ENCODE measurements around the gene CLCN5.
"Not testable (repeated sequence)": the region's sequence is repeated elsewhere in the genome, so short reads cannot be mapped to it uniquely, and the experiment has no call there.

The CLCN5 gene

DNA sequence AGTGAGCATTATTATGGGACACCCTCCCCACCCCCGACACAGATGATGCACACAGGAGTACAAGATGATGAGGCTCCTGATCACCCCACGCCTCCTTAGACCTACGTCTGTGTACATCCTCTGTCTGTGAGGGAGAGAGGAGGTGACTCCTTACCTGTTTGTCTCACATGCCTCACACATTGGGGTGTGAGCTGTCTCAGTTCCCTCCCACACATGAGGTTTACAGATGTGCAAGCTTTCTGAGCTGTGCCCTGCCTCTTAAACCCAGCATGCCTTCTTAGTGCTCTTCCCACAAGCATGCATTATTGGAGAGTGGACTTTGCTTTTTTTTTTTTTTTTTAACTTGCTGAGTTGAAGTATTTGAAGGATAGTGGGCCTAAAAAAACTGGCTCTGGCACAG, 76.7 kb downstream of the CLCN5 start:
- DNase-seq, result no peak

DNA sequence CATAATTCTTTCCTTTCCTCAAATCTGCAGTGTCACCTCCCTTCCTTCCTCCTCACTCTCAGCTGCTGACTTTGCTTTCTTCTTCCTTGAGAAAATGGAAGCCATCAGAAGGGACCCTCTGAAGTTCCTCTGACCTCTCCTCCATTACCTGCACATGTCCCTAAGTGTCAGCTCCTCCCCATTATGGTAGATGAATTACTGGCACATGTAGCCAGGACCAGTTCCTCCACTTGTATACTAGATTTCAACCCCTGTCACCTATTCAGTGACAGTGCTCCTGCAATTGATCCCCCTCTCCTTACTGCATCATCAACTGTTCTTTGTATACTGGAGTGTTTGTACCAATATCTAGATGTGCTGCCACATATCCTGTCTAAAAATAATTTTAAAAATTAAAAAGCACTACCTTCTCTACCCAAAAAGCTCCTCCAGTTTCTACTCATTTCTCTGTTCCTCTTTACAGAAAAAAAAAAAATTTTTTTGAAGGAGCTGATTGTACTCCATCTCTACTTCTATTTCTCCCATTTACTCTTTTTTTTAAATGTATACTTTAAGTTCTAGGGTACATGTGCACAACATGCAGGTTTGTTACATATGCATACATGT, 78.6 kb downstream of the CLCN5 start:
- DNase-seq, result no peak

DNA sequence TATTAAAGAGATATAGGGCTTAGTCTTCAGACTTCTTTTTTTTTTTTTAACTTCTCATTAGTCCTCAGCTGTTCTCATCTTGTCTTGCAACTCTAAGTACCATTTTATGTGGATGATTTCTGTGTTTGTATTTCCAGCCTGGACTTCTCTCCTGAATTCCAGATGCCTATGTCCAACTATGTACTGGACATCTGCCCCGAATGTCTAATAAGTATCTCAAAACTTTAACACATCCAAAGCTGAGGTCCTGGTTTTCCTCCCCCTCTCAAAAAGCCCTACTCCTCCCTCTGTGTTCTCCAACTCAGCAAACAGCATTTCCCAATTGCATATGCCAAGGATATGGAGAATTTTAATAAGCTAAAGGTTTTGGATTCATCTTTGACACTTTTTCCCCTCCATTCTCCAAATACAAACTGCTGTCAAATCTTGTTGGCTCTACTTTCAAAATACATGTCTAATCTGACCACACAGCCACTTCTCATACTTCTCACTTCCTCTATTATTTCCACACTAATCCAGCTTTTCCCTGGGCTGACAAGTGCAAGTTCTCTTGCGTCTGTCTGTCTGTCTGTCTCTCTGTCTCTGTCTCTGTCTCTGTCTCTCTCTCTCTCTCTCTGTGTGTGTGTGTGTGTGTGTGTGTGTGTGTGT, 79.8 kb downstream of the CLCN5 start:
- no peak for DNase-seq

DNA sequence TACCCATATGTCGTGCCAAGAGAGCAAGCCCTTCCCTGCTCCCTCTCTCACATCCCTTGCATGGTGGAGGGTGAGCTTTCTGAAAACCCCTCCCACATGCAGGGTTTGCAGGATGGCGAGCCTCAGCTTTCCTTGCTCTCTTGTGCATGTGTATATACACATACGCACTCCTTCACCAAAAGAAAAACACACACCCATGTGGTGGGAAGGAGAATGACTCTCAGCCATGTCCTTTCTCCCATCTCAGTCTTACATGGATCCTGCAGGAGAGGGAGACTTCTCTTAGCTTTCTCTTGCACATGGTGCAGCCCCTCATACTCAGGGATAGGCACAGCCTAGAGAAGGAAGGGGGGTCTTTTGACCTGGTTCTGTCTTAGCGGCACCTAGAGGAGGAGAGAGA, 81.1 kb downstream of the CLCN5 start:
- no peak for DNase-seq

DNA sequence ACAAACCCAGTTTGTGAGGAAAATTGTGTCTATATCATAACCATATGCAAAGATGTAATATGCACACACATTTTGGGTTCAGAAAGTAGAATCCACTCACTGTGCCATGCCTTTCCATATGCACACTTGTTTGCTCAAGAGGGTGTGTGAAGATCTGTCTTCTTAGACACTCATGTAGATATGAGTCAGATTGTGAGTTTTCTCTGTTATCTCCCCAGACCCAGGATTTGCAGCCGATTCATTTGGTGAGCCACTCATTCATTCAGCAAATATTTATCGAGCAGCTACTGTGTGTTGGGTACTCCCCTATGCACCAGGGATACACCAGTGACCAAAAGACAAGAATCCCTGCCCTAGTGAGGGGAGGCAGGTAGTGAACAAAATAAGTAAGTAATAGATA, 81.5 kb downstream of the CLCN5 start:
- no peak for DNase-seq

DNA sequence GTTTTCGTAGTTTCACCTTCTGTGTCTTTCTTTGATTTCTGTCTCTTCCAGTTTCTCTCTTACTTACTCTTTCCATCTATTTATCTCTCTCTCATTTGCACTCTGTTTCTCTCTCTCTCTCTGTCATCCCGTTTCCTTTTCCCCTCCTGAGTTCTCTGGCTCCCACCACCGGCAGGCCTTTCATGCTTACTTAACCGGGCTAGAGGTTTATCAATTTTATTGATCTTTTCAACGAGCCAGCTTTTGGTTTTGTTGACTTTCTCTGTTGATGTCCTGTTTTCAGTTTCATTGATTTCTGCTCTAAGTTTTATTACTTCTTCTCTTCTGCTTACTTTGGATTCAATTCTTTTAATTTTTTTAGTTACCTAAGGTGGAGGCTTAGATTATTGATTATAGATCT, 103.2 kb downstream of the CLCN5 start:
- DNase-seq, result not testable (repeated sequence)

DNA sequence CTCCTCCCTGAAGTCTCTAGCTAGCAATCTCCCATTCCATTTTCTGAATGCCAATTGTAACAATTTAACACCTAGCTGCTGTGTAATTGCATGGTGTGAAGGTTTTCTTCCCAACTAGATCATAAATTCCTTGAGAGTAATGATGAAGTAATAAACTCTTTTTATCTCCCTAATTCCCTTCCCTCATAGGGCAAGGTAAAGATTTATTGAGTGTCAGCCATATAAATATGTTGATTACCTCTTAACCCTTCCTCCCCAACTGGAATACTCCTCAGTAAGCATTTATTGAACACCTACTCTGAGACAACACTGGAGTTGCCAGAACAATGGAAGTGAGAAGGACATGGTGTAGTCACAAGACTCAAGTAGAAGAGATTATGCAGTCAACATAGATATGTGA, 112.7 kb downstream of the CLCN5 start:
- no peak for DNase-seq

DNA sequence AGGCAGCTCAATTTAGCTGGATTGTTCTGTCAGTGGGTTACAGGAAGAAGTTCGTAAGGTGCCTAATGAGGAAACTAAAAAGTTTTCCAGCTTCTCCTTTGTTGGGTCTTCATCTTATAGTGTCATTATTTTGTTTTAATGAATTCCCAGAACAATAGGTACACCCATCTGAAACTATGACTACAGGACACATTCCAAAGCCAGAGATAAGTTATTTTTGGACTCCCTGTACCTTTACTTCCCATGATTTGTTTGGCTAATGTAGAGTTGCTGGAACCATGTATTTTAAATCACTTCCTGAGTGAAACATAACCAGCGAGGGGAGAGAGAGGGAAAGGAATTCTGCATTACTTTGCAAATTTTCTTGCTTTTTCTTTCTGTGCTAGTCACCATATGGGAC, 114.0 kb downstream of the CLCN5 start:
- DNase-seq, result no peak

DNA sequence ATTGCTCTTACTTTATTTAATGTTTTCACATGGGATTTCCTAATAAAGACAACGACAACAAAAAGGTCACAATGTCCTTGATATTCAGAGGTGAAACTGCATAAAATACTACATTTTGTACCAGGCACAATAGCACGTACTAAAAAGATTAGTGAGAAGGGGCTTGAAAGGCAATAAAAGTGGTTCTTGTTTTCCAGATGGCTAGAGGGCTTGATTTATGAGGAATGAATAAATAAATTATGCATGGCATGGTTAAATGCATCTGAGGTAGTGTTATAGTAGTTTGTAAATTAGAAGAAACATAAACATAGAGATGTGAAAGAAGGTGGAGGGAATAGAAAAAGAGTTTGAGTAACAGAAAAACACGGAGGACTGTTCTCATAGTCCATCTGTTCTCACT, 123.4 kb downstream of the CLCN5 start:
- no peak for DNase-seq

DNA sequence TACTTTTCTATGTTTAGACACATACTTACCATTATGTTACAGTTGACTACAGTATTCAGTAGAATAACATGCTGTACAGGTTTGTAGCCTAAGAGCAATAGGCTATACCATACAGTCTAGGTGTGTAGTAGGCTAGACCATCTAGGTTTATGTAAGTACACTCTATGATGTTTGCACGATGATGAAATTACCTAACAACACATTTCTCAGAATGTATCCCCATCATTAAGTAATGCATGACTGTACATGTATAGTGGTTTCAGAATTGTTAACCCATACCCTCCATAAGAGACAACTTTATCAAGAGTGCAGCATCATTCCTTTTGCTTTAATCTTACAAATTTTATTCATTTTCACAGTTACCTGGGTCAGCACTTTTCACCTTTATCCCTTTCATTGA, 126.8 kb downstream of the CLCN5 start:
- no peak for DNase-seq

DNA sequence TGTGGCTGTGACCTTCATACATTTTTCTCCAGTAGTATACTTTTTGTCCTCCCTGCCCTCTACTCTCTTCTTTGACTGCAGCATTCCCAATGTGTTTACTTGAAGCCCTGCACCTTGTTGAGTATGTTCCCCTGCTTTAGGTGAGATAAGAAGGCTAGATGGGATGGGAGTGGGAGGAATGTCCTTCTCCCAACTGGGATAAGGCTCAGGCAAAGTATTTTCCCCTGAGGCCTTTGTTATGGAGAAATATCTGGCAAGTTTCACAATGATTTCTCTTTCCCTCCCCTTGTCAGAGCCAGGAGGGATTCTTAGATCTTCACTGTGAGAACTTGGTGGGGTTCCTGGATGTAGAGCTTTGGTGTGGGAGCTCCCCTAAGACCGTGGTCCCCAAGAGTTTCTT, 131.8 kb downstream of the CLCN5 start:
- DNase-seq, result no peak

DNA sequence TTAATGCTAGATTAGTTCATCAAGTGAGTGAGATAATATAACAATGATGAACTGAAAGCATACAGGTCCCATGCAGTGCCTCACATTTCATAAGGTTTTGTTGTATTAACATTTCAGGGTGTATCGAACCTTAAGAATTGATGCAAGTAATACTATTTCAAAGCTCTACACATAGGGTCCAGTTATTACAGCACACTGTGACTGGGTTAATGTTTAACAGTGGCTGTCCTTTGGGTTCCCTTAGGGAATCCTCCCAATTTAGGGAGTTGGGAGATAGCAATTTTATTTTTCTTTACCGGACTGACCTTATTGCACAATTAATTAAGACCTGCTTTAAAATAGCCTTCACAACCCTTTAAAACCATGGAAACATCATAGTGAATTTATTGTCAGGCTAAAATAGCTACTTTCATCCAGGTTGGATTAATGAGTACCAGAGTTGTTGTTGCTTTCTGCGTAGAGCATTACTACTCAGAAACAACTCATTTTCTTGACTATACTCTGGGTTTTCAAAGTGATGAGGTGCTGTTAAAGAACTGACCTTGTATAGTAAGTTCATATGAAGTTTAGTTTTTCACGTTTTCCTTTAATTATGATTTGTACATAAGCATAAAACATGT, 144.0 kb downstream of the CLCN5 start:
- no peak for DNase-seq

DNA sequence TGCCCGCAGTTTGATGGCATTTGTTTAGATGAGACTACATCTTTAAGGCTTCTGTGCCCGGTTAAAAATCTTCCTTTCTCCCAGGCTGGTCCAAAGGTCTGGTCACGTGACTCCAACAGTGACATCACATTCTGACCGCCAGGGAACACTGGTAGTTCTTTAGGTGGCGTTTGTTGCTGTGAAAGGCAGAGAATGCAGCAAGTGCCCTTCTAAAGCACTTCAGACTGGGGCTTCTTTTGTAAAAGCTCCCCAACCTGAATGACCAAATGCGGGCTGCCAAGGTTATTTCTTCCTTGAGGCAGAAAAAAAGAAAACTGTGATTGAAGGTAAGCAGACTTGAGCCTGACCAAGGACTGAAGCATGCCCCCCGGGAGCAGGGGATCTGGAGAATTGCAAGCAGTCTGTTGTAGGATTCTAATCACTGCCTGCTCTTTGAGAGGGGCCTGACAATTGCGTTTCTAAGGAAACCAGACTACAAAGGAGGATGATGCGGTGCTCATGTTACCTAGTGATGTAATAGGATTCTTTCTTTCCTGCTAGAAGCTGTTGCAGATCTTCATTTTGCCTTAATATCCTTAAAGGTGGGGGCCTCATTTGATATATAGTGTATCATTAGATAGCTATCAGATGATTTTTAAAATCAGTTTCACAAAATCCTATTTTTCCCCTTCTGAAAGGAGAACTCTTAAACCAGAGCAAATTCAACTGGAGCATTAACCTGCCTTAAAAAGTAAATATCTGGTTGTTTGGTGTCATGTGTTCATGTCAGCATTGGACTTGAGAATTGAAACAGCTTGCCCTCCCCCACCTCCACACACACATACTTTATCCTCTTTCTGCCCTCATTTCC, 145.3 kb downstream of the CLCN5 start:
- DNase-seq, result no peak

DNA sequence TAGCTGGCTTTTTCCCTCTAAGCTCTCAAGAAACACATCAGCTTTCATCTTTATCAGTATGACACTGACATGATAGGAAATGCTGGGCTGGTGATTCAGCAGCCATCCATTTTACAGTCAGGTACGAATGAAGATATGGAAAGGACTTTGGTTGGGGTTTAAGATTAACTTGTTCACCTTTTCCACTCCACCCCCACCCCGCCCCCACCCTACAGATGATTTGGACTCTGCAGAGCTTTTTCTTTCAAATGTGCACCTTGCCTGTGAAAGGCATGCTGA, 145.8 kb downstream of the CLCN5 start:
- DNase-seq, result no peak

DNA sequence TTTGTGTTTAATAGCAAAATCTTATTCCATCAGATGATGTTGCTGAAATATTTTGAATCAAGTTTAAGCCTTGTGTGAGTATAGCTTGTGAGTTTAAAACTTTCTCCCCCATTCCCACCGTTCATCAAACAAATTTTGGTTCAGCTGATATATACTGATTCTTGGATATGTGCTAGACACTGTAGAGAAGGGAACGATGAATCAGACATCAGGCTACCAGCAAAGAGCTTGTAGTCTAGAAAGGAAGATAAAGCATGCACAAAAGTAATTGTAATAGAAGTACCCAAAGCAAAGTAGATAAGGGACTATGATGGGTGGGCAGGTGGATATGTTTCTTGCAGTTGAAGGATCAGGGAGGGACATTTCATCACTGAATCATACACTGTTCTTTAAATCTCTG, 146.5 kb downstream of the CLCN5 start:
- no peak for DNase-seq

DNA sequence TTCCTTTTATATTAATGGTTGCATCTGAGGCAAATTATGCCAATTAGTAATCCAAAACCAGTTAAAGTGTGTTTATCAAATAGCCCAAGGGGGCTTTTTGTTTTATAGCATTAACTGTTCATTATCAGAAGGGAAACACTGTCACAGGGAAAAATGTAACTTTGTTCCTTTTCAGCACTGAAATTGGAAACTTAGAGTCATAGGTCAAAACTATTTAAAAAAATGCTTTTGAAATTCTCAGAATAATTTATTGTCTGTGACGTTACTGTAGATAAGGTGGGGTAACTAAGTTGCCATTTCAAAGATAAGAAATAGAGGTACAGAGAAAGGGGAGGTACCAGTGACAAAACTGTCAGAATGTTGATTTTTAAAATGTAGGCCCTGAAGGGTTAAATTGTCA, 149.1 kb downstream of the CLCN5 start:
- no peak for DNase-seq

DNA sequence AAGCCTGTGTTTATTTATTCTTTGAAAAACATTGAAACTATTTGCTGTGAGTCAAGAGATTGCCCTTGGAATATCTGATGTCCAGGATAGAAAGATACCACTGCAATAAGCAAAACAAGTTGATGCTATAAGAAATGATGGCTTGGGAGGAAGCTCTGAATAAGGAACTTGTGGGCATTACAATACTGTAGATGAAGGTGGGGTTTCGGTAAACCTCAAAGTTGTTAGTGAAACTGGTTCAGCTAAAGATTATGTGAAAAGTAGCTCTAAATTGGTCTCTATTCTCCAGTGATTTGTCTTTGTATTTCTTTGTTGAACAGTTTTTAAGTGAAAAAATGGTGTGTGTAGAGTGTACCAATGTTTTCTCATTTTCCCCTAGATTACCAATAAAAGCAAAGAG, 149.7 kb downstream of the CLCN5 start:
- DNase-seq, result no peak

DNA sequence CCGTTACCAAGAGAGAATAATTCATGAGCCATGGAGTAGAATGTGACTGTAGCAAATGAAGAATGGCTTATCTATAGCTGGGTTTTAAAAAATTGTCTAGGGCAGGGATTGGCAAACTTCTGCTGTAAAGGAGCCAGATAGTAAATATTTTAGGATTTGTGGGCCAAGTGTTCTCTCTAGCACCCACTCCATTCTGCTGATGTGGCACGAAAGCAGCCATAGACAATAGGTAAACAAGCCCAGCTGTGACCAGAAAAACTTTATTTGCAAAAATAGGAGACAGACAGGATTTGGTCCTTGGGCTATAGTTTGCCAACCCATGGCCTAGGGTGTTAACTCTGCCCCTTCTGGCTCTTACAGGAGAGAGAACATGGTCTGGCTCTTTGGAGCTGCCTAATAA, 151.2 kb downstream of the CLCN5 start:
- DNase-seq, result no peak

DNA sequence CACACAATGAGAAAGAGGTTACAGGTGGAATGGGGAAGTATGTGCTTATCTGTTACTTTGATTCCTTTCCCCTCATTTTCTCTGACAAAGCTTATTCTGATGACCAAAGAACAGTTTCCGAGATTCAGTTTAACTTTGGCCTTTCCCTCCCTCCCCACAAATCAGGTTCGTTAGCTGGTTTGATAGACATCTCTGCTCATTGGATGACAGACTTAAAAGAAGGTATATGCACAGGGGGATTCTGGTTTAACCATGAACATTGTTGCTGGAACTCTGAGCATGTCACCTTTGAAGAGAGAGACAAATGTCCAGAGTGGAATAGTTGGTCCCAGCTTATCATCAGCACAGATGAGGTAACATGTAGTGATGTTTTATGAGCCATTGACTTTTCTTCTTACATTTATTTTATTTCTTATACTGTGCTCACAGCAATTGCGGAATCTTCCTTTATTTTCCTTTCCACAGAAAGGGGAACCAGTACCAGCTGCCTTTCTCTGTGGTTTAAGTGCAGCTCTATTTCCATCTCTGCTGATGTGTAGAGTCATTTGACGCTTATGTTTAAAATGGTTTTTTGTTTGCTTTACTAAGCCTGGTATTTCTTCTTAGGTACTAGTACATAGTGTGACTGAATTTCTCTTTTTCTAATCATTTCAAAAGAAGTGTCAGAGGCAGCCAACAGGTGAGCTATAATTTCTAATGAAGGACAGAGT, 153.4 kb downstream of the CLCN5 start:
- no peak for DNase-seq

DNA sequence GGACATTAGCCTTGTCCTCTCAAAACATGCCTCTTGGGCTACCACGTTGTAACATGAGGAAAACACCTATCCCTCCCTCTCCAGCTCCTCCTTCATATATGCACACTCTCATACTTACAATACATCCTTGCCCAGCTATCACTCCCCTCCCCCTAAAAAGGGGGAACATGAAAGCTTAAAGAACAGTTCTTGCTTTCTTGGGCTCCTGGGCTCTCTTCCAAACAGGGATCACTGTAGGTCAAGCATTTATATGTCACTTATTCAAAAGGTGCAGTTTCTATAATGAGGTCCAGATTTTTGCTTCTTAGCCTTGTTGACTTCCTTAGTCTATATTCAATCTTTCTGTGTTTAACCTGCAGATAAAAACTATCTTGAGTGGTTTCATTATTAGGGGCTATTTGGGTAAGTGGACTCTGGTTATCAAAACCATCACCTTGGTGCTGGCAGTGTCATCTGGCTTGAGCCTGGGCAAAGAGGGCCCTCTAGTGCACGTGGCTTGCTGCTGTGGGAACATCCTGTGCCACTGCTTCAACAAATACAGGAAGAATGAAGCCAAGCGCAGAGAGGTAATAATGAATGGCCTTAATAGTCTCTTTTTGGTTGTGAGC, 159.0 kb downstream of the CLCN5 start:
- DNase-seq, result no peak

DNA sequence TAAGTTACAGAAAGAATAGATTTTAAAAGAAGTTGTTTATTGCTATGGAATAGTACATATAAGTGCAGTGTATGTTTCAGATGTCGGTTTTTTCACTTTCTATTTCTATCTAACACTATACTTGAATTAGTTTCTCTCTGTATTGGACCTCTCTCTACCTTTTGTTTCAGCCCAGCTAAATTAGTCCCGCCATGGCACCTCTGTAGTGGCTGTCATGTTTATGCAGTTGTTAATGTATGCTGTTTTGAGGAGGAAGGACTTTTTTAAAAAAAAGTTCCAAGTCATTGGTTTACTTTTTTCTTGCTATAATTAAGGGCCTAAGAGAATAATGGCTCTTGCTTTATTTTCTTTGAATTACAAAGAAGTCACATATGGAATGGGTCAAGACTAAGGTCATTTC, 160.3 kb downstream of the CLCN5 start:
- no peak for DNase-seq

DNA sequence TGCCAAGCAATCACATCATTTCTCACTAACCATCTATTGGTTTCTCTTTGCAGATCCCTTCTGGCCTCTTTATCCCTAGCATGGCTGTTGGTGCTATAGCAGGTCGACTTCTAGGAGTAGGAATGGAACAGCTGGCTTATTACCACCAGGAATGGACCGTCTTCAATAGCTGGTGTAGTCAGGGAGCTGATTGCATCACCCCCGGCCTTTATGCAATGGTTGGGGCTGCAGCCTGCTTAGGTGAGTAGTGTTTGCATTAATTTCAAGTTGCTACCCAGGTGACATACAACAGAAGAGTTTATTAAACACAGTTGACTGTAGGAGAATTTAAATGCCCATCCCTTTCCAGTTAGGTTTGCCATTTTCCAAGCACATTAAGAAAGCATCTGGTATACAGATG, 166.2 kb downstream of the CLCN5 start:
- no peak for DNase-seq

DNA sequence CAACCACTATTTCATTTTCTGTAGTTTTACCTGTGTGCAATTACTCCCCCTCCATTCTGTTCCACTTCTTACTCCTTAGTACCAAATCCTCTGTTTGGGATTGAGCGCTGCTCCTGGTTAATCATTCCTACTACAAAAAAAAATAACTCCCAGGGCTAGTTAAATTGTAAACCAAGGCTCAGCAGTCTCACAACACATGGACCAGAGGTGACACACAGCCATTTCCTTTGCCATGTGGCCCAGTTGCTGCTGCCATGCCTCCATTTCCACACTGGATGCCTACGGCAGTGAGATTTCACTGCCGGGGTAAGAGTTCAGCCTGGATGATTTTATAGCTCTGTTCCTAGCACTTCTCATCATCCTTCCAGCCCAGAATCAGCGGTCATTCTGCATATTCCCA, 171.2 kb downstream of the CLCN5 start:
- DNase-seq, result no peak

Measured in activated CD8-positive, alpha-beta memory T cell treated with anti-CD3 and anti-CD28 coated beads, Interleukin-2, amount 50 U/mL, for 4 hours (primary cell).